Measurements from ENCODE around the gene IMMP1L.
A peak's percentile ranks its signal among the peaks of the same experiment; 100 is the strongest.

IMMP1L gene

DNA sequence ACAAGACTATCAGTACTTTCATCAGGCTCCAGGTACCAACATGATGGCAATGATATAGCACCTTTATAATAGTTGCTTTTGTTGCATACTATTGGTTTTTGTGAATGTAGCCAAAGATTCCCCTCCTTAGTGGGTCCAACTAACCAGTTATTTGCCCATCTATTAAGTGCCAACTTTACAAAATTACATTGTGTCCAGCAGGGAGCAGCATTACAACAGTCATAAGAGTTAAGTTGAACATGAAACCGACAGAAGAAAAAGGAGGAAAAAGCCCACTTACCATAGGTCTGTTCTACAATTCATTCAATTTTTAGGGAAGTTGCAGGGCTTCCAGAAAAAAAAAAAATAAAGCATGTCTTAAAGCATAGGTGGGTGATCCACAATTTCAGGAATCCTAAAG is 21.6 kb downstream of the IMMP1L start:
- no peak for DNase-seq
- peaks cover 0 to 5% (median 2%) of the 10 kb centered on the region in 4 donors for H3K4me1 ChIP-seq
- no peaks in the 10 kb centered on the region for H3K27me3 ChIP-seq
- H3K4me3 ChIP-seq: no peak overlapping the region
- no peaks in the 10 kb centered on the region for H3K36me3 ChIP-seq
- TF ChIP-seq, protein P1, sequence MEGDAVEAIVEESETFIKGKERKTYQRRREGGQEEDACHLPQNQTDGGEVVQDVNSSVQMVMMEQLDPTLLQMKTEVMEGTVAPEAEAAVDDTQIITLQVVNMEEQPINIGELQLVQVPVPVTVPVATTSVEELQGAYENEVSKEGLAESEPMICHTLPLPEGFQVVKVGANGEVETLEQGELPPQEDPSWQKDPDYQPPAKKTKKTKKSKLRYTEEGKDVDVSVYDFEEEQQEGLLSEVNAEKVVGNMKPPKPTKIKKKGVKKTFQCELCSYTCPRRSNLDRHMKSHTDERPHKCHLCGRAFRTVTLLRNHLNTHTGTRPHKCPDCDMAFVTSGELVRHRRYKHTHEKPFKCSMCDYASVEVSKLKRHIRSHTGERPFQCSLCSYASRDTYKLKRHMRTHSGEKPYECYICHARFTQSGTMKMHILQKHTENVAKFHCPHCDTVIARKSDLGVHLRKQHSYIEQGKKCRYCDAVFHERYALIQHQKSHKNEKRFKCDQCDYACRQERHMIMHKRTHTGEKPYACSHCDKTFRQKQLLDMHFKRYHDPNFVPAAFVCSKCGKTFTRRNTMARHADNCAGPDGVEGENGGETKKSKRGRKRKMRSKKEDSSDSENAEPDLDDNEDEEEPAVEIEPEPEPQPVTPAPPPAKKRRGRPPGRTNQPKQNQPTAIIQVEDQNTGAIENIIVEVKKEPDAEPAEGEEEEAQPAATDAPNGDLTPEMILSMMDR (IDR thresholded peaks at IDR 0.05): peak; percentile 9 to 23
- H3K9me3 ChIP-seq: no peaks in the 10 kb centered on the region
- H3K27ac ChIP-seq: no peak overlapping the region
- intact Hi-C loops (cut with DNase I; ENCODE audit: low total_unique reads): no loop called here

DNA sequence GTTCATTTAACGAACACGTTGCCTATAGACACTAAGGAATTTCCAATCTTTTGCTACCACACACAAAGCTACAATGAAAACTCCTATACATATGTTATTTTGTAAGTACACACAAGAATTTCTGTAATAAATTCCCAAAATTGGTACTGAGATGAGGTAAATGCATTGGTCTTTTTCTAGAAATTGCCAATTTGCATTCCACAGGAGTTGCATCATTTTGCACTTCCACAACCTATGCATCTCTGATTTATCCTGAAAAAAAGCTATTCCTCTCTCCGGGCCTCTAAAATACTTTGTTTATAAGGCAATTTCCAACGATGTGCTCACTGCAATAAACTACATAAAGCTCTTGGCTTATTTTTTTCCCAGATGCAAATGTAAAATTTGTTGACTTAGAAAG is 24.9 kb downstream of the IMMP1L start:
- Histone ChIP-seq H3K4me1 (no peaks in the 10 kb centered on the region), H3K36me3 (no peaks in the 10 kb centered on the region), H3K4me3 (no peak overlapping the region), H3K27ac (no peak overlapping the region), H3K9me3 (no peaks in the 10 kb centered on the region), H3K27me3 (no peaks in the 10 kb centered on the region)
- intact Hi-C loops (cut with DNase I; ENCODE audit: low total_unique reads): no loop called here
- no peak for DNase-seq
- TF ChIP-seq, protein P1 (IDR thresholded peaks at IDR 0.05): no peak

DNA sequence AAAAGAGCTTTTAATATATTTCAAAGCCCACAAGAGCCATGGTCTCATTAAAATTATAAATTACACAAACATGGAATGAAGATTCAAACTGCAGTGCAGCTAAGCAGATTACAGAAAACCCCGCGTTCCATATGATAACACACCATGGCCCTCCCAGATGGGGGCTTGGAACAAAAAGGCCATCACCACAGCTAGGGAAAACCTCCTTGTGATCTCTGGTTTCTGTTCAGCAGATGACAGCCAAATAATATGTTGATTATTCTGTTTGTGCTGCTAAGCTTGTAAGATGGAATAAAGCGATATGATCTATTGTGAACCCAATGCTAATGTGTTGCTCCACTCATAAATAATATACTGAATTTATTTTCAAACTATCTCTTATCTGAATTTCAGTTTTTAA is 28.5 kb downstream of the IMMP1L start:
- Histone ChIP-seq H3K27ac (no peak overlapping the region), H3K9me3 (no peaks in the 10 kb centered on the region), H3K27me3 (no peaks in the 10 kb centered on the region), H3K36me3 (no peaks in the 10 kb centered on the region), H3K4me1 (no peaks in the 10 kb centered on the region), H3K4me3 (no peak overlapping the region)
- no peak for DNase-seq
- TF ChIP-seq, protein P1 (IDR thresholded peaks at IDR 0.05): no peak
- intact Hi-C loops (cut with DNase I; ENCODE audit: low total_unique reads): no loop called here

DNA sequence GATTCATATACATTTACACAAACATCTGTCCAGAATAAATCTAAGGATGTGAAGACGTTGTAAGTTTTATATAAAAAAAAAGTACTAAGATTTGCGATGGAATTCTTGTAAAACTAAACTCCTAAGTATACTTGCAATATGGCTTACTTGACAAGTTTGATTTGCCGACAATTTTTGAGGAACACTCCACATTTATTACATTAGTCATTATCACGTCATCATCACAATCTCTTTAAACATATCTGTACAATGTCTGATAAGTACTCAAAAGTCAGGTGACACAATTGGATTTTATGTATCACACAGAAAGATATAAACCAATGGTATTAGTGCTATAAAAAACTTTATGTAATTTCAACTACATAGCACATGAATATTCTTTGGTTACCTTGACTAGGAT is 30.4 kb downstream of the IMMP1L start:
- no peak overlapping the region for H3K27ac ChIP-seq
- no peak for DNase-seq
- TF ChIP-seq, protein P1 (IDR thresholded peaks at IDR 0.05): no peak
- H3K9me3 ChIP-seq: no peaks in the 10 kb centered on the region
- no peaks in the 10 kb centered on the region for H3K27me3 ChIP-seq
- no peaks in the 10 kb centered on the region for H3K36me3 ChIP-seq
- no peak overlapping the region for H3K4me3 ChIP-seq
- intact Hi-C loops (cut with DNase I; ENCODE audit: low total_unique reads): no loop called here
- no peaks in the 10 kb centered on the region for H3K4me1 ChIP-seq

DNA sequence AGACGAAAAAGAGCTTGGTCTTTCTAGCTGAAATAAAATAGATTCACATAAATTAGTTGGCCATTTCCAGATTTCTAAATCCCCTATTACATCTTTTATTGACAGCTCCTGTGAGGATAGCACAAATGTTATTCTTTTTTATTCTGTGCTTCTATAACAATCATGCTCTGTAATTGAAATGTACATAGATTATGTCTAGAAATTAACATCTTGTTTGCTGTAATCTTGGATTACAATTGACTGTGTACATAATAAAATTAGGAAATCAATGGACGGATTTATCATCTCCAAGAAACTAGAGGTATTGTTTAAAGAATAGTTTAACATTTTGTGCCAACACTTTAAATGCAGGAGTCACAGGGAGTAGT is 31.2 kb downstream of the IMMP1L start:
- no peaks in the 10 kb centered on the region for H3K36me3 ChIP-seq
- no peaks in the 10 kb centered on the region for H3K9me3 ChIP-seq
- no peak overlapping the region for H3K27ac ChIP-seq
- no peak overlapping the region for H3K4me3 ChIP-seq
- no peak for DNase-seq
- TF ChIP-seq, protein P1 (IDR thresholded peaks at IDR 0.05): no peak
- no peaks in the 10 kb centered on the region for H3K27me3 ChIP-seq
- intact Hi-C loops (cut with DNase I; ENCODE audit: low total_unique reads): no loop called here
- no peaks in the 10 kb centered on the region for H3K4me1 ChIP-seq

DNA sequence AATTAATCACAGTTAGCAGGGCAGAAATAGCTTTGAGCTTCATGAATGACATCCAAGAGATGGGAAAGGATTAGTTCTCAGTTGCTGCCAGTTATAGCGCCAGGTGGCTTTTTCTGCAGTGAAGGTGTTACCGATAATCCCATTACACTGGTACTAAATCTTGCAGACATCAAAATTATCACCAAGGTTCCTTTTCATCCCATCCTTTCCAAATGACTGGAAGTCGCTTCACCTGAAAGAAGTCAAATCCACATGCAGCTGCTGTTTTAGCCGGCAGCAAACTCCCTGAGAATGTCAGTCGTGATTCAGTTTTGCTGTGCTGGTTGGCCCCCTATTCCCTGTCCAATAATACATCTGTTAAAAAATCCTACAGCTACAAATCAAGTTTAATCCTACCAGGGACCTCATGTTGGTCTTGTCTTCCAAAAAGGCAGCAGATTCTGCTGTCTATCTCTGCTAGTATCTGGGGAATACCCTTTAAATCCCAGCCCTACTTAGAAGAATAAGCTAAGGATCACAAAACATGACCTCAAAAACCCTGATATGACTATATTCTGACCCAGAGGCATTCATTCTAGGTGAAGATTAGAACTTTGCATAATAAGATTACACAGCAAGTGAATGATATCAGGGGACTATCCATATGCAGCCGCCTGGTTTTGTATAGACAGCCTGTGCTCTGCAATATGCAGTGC is 31.7 kb downstream of the IMMP1L start:
- intact Hi-C loops (cut with DNase I; ENCODE audit: low total_unique reads): no loop called here
- Histone ChIP-seq H3K36me3 (no peaks in the 10 kb centered on the region), H3K4me3 (no peak overlapping the region), H3K4me1 (no peaks in the 10 kb centered on the region), H3K9me3 (no peaks in the 10 kb centered on the region), H3K27ac (no peak overlapping the region), H3K27me3 (no peaks in the 10 kb centered on the region)
- TF ChIP-seq, protein P1 (IDR thresholded peaks at IDR 0.05): no peak
- DNase-seq: no peak

Measured in tibial artery (tissue), 4 donors.